G401 (cell line): ENCODE results near the gene HPSE2. TPM values are rescaled to one million over a fixed set of nuclear protein-coding genes. Genes with fewer than 3 reads are reported as not detected.

Experiments
- DNase-seq: peaks from one replicate; pipeline ENCODE4 v3.0.0-alpha.2; 2015; ENCODE audit warnings: low spot score
- in situ Hi-C: cut with HindIII; loops from 2 replicates; pipeline ENCODE4 v1.10.0; 2016; ENCODE audit warnings: low sequenced_read_pairs, mixed read lengths
- total RNA-seq: library from RNA; depleted of rRNA; stranded (reverse); fragments of >200 nt; shearing (Covaris generic); gene quantifications from 2 replicates; pipeline ENCODE4 v1.2.3, GENCODE V29; 2014

Gene HPSE2
- total RNA-seq, 1 experiment from 2014 or later = 0.61 TPM

- in situ Hi-C loops = no loop called here
- no peak for DNase-seq
These were observed 624.8 kb downstream of the HPSE2 start for GRCh38 chr10:98610836-98611235.

GRCh38 chr10:98610301-98610700 lies 625.4 kb downstream of the HPSE2 start:
- in situ Hi-C loops = no loop called here
- no peak for DNase-seq

GRCh38 chr10:98609265-98609664 lies 626.4 kb downstream of the HPSE2 start:
- in situ Hi-C loops = no loop called here
- no peak for DNase-seq

- in situ Hi-C loops = no loop called here
- DNase-seq = peak; percentile 2
These were observed 627.2 kb downstream of the HPSE2 start for GRCh38 chr10:98608411-98608810.

DNA sequence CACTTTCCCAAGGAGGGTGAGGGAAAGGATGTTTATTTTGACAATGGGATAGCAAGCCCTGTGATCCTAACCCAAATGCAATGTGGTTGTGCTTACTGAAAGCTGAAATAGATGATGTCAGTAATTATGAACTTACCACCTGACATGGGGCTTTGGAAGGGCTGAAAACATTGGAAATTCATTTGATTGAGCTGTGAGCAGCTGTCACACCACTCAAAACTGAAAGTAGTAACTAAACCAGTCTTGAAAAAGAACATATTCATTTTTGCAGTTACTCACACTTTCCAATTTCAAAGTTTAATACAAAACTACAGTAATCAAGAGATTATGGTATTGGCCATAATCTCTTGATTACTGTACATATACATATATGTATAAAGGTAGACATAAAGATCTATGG lies 633.4 kb downstream of the HPSE2 start:
- in situ Hi-C loops = no loop called here
- DNase-seq = no peak

- DNase-seq = no peak
- in situ Hi-C loops = no loop called here
These were observed 636.5 kb downstream of the HPSE2 start for GRCh38 chr10:98599032-98599610.

DNA sequence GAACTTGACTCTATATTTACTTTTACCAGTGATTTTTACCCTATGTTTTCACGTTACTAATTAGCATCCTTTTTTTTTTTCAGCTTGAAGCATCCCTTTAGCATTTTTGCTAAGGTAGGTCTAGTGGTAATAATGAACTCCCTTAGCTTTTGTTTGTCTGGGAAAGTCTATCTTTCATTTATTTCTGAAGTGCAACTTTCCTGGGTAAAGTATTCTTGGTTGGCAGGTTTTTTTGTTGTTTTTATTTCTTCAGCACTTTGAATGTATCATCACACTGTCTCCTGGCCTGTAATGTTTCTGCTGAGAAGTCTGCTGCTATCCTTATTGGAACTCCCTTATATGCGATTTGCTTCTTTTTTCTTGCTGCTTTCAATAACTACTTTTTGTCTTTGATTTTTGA lies 639.2 kb downstream of the HPSE2 start:
- in situ Hi-C loops = no loop called here
- no peak for DNase-seq

GRCh38 chr10:98589691-98590090 lies 646.0 kb downstream of the HPSE2 start:
- no peak for DNase-seq
- in situ Hi-C loops = no loop called here

DNA sequence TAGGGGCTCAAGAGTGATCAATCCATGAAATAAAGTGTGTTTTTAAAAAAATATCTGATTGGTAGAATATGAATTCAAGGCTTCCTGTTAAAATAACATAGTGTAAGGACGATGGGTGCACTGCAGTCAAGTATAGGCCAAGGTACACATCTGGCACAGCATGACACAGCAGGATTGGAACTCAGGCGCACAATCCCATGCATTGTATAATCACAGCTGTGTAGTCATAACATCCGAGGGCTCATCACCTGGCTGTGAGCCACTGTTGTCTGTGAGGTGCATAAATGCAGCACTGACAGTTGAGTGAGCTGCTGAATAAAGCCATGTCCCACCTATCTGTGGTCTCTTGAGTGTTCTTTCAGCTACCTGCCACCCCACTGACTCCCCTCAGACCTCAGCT lies 646.6 kb downstream of the HPSE2 start:
- in situ Hi-C loops = no loop called here
- no peak for DNase-seq

DNA sequence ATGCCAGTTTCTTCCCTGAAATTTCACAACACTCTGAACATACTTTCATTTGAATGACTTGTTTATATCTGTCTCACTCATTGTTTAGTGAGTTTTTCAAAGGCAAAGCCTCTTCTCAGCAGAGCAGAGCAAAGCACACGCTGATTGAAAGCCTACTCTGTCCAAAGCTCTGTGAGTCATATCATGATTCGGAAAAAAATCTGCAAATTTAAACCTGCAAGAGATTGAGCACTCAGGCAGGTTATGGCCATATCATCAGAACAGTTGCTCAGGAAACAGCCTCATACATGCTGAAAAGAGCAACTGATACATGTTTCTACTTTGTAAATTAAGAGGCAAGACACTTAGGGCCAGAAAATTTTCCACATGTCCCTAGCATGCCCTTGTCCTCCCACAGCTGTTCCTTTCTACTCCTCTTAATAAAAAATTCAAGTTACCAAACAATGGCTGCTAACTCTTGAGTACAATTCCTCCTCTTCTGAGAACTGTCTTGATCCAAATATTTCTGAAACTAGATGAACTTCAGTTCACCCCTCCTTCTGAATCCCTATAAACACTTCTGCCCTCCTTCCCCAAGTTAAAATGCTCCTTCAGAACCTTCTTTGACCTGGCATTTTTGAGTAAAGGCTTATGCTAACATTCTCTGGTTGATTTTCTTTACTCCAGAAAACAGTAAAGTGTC lies 648.4 kb downstream of the HPSE2 start:
- DNase-seq = no peak
- in situ Hi-C loops = no loop called here

DNA sequence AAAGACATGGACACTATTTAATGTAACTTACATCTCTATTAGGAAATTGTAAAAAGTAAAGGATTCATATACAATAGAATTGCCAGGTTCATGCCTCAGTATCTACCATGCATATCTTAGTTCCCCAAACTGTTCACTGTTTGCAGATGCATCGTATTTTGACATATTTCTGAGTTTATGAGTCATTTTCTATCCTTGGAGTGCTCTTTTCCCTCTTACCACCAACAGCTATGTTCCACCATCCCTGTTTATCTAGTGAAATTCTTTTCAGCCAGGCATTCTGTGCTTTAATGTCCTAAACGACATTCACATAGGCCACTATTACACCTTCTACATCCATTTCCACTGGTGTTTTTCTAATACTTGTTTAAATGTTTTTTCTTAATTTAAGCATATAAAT lies 649.6 kb downstream of the HPSE2 start:
- DNase-seq = no peak
- in situ Hi-C loops = no loop called here

- no peak for DNase-seq
- in situ Hi-C loops = no loop called here
These were observed 653.3 kb downstream of the HPSE2 start for GRCh38 chr10:98582363-98582762.

DNA sequence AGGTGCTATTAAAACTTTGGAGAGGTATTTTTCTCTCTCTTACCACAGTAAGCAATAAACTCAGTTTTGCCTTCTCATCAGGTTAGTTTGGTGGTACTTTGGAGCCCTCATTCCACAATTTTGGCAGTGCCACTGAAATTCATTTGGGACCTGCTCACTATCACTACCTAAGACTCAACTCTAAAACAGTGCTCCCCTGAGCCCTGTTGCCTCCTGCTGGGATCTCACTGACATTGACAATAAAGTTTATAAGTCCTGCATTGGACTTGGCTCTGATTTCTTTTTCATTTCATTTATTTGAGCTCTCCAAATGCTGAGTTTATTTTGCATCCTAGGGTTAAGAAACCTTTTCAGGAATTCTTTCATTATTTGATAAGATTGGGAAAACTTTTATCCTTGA lies 658.1 kb downstream of the HPSE2 start:
- no peak for DNase-seq
- in situ Hi-C loops = no loop called here

GRCh38 chr10:98577168-98577567 lies 658.5 kb downstream of the HPSE2 start:
- in situ Hi-C loops = no loop called here
- DNase-seq = no peak

- DNase-seq = no peak
- in situ Hi-C loops = no loop called here
These were observed 659.6 kb downstream of the HPSE2 start for GRCh38 chr10:98576096-98576495.

DNA sequence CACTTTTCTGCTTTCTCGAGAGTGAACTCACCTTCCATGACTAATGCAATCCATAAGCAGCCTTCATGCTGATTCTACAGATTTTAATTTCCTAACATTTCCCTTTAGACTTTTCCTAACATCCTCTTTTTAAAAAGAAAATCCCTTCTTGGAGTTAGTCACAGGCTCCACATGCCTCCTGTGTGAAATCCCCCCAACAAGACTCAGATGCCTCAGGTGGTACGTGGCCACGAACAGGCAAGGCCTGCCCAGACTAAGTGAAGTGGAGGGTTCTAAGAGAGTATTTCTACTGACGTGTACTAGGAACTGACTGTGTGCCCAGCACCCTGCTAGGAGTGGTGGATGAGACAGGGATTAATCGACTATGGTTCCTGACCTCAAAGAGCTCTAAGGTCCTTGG lies 663.1 kb downstream of the HPSE2 start:
- DNase-seq = no peak
- in situ Hi-C loops = no loop called here

DNA sequence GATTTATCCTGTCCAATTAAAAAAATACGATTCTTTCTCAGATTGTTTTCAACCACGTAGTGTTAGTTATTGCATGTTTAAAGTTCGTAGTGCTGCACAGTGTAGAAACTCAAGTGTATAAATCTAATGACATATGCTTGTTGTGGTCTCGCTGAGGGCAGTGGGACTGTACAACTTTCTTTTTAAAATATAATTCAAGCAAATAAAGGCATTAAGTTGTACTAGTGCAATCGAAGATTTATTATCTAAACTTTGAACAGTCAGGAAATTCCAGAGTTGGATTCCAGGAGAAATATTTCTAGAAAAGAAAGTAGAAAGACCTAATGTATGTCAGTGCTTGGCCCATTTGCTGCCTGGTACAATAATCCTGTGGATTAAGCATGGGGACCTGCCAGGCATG lies 664.8 kb downstream of the HPSE2 start:
- in situ Hi-C loops = no loop called here
- no peak for DNase-seq

DNA sequence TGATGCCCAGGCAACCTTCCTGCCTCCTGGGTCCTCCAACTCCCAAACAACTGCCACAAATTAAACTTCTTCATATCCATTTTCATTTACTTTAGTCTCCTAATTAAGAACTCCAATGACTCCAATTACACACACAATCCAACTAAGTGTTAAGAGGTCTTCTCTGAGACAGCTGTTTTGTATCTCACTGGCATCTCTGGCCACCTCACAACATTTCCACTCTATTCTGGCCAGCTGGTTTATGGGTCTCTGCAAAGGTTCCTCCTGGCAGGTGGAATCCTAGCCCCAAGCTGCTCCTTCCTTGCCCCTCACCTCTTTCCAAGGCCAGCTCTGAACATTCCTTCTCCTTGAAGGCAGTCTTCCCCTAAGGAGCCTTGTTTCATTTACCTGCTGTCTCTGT lies 665.8 kb downstream of the HPSE2 start:
- DNase-seq = no peak
- in situ Hi-C loops = no loop called here

- in situ Hi-C loops = no loop called here
- DNase-seq = no peak
These were observed 667.1 kb downstream of the HPSE2 start for GRCh38 chr10:98568551-98568950.

- in situ Hi-C loops = no loop called here
- no peak for DNase-seq
These were observed 668.1 kb downstream of the HPSE2 start for GRCh38 chr10:98567391-98568133.

GRCh38 chr10:98563811-98564210 lies 671.8 kb downstream of the HPSE2 start:
- in situ Hi-C loops = no loop called here

More at GRCh38 chr10:98563811-98564210, 671.8 kb downstream of the HPSE2 start:
- no peak for DNase-seq
